H1 (cell line): ENCODE measurements around the gene CHCHD1. TPM values are rescaled to one million over a fixed set of nuclear protein-coding genes. Genes with fewer than 3 reads are reported as not detected.

Experiments used
- CTCF ChIA-PET: fragments of 300-600 bp; sonication (Branson Sonifier 250); formaldehyde crosslinking; loops from one replicate; lab custom pipeline; 2021; ENCODE audit not compliant: partially characterized antibody; lab: Charles Lee
- POLR2A ChIA-PET: fragments of 300-600 bp; sonication (Branson Sonifier 250); formaldehyde crosslinking; loops from one replicate; lab custom pipeline; 2021; ENCODE audit warnings: inconsistent platforms; ENCODE audit not compliant: partially characterized antibody; lab: Charles Lee
- DNase-seq, 2 experiments: peaks; one replicate each; pipeline versions ENCODE4 v3.0.0 to v3.0.0-alpha.2; 2010 to 2022; ENCODE audit warnings: low spot score in 2 of 2, low read depth in 1 of 2, mixed read lengths in 1 of 2
- FAIRE-seq: peaks from 2 replicates; lab custom pipeline; 2011; peaks lifted over from hg19 to GRCh38; lab: Jason Lieb, UNC
- H2AFZ ChIP-seq: 2 replicates; pipeline ENCODE4 v1.8.1; 2012; ENCODE audit warnings: low read length, inconsistent platforms
- H2AK5ac ChIP-seq: 2 replicates; pipeline ENCODE4 v1.6.1; 2013; ENCODE audit warnings: low read depth, low read length
- H2BK120ac ChIP-seq: replicated peaks from 2 replicates; pipeline ENCODE3; 2013; ENCODE audit warnings: low read depth, low read length, inconsistent platforms
- H2BK12ac ChIP-seq: 2 replicates; pipeline ENCODE4 v1.6.1; 2013; ENCODE audit warnings: low read depth, low read length
- H2BK15ac ChIP-seq: 2 replicates; pipeline ENCODE4 v1.6.1; 2013; ENCODE audit warnings: low read length
- H2BK20ac ChIP-seq: 2 replicates; pipeline ENCODE4 v1.6.1; 2013; ENCODE audit warnings: low read length
- H2BK5ac ChIP-seq: 2 replicates; pipeline ENCODE4 v1.6.1; 2013; ENCODE audit warnings: low read depth, low read length
- H3K14ac ChIP-seq: 2 replicates; pipeline ENCODE4 v1.6.1; 2013; ENCODE audit warnings: inconsistent platforms; ENCODE audit not compliant: insufficient read length
- H3K18ac ChIP-seq: 2 replicates; pipeline ENCODE4 v1.6.1; 2013; ENCODE audit warnings: low read length; ENCODE audit errors: extremely low read depth
- H3K23ac ChIP-seq: 2 replicates; pipeline ENCODE4 v1.6.1; 2013; ENCODE audit warnings: inconsistent platforms; ENCODE audit not compliant: insufficient read length
- H3K23me2 ChIP-seq: 2 replicates; pipeline ENCODE4 v1.6.1; 2013; ENCODE audit warnings: low read depth, low read length
- H3K27ac ChIP-seq: 2 replicates; pipeline ENCODE4 v1.6.1; 2011; ENCODE audit warnings: low read depth, low read length, inconsistent platforms
- H3K27me3 ChIP-seq, 4 experiments: replicated peaks in 1 of 4; 1 replicate in 1 of 4; 2 replicates in 3 of 4; pipeline versions ENCODE4 v1.6.1 to v1.8.1; 2011 to 2013; ENCODE audit warnings: low read length in 3 of 4, mild to moderate bottlenecking in 3 of 4, inconsistent platforms in 2 of 4, mixed read lengths in 2 of 4, moderate library complexity in 1 of 4; ENCODE audit not compliant: control insufficient read depth in 3 of 4, insufficient read depth in 3 of 4; ENCODE audit errors: extremely low read depth in 1 of 4
- H3K36me3 ChIP-seq, 4 experiments: 2 replicates each; pipeline versions ENCODE4 v1.6.1 to v1.8.1; 2011 to 2013; ENCODE audit warnings: mild to moderate bottlenecking in 4 of 4, low read length in 3 of 4, moderate library complexity in 2 of 4, control low read depth in 1 of 4, inconsistent platforms in 1 of 4; ENCODE audit not compliant: insufficient read depth in 4 of 4, control insufficient read depth in 2 of 4
- H3K4ac ChIP-seq: replicated peaks from 2 replicates; pipeline ENCODE3; 2013; ENCODE audit warnings: low read length, low read depth, mixed read lengths, inconsistent platforms; ENCODE audit not compliant: insufficient read length
- H3K4me1 ChIP-seq, 4 experiments: replicated peaks in 1 of 4; 1 replicate in 1 of 4; 2 replicates in 3 of 4; pipeline versions ENCODE4 v1.6.1 to v1.8.1; 2011 to 2013; ENCODE audit warnings: low read length in 3 of 4, inconsistent platforms in 2 of 4, mixed read lengths in 1 of 4; ENCODE audit not compliant: insufficient read depth in 4 of 4, control insufficient read depth in 3 of 4
- H3K4me2 ChIP-seq, 2 experiments: 2 replicates each; pipeline versions ENCODE4 v1.6.1 to v1.8.1; 2011 to 2013; ENCODE audit warnings: low read depth in 2 of 2, low read length in 2 of 2, control low read depth in 1 of 2, inconsistent platforms in 1 of 2, mild to moderate bottlenecking in 1 of 2; ENCODE audit not compliant: insufficient read depth in 1 of 2
- H3K4me3 ChIP-seq, 4 experiments: fragments of 200-600, 300-600 bp in 1 of 4; sonication (generic), shearing (Covaris generic), sonication (Bioruptor Twin) in 1 of 4; 2 replicates each; pipeline versions ENCODE4 v1.5.1 to v1.8.1; 2011 to 2016; ENCODE audit warnings: low read length in 4 of 4, low read depth in 3 of 4, control low read depth in 2 of 4, inconsistent platforms in 2 of 4, mild to moderate bottlenecking in 2 of 4, mixed read lengths in 1 of 4, moderate library complexity in 1 of 4; ENCODE audit not compliant: insufficient read depth in 2 of 4; ENCODE audit errors: extremely low read depth in 1 of 4
- H3K56ac ChIP-seq: replicated peaks from 2 replicates; pipeline ENCODE3; 2013; ENCODE audit warnings: low read depth, mild to moderate bottlenecking, mixed read lengths, low read length, inconsistent platforms; ENCODE audit not compliant: insufficient read length
- H3K79me1 ChIP-seq: 2 replicates; pipeline ENCODE4 v1.6.1; 2013; ENCODE audit warnings: low read depth, low read length, control low read depth
- H3K79me2 ChIP-seq, 2 experiments: 2 replicates each; pipeline versions ENCODE4 v1.6.1 to v1.8.1; 2012 to 2013; ENCODE audit warnings: low read length in 2 of 2, mild to moderate bottlenecking in 2 of 2, inconsistent platforms in 1 of 2; ENCODE audit not compliant: insufficient read depth in 2 of 2, control insufficient read depth in 1 of 2
- H3K9ac ChIP-seq, 4 experiments: replicated peaks in 1 of 4; 1 replicate in 1 of 4; 2 replicates in 3 of 4; pipeline versions ENCODE4 v1.6.1 to v1.8.1; 2011 to 2013; ENCODE audit warnings: low read depth in 3 of 4, low read length in 3 of 4, control low read depth in 2 of 4, mild to moderate bottlenecking in 2 of 4, moderate library complexity in 2 of 4, inconsistent platforms in 1 of 4; ENCODE audit errors: extremely low read depth in 1 of 4
- H3K9me3 ChIP-seq, 2 experiments: 2 replicates each; pipeline versions ENCODE4 v1.6.1 to v1.8.1; 2012 to 2013; ENCODE audit warnings: mild to moderate bottlenecking in 2 of 2, moderate library complexity in 2 of 2, control low read depth in 1 of 2, inconsistent platforms in 1 of 2, low read depth in 1 of 2, low read length in 1 of 2, mixed read lengths in 1 of 2; ENCODE audit not compliant: insufficient read depth in 2 of 2
- H4K20me1 ChIP-seq, 2 experiments: replicated peaks in 1 of 2; 2 replicates each; pipeline versions ENCODE3 to v1.8.1; 2011 to 2013; ENCODE audit warnings: inconsistent platforms in 2 of 2, low read length in 2 of 2, mild to moderate bottlenecking in 1 of 2; ENCODE audit not compliant: insufficient read depth in 2 of 2, control insufficient read depth in 1 of 2
- H4K5ac ChIP-seq: 2 replicates; pipeline ENCODE4 v1.6.1; 2013; ENCODE audit warnings: low read length, low read depth, mixed read lengths, inconsistent platforms; ENCODE audit not compliant: insufficient read length
- H4K8ac ChIP-seq: 2 replicates; pipeline ENCODE4 v1.8.0; 2013; ENCODE audit warnings: mild to moderate bottlenecking, moderate library complexity, low read length, inconsistent platforms; ENCODE audit not compliant: insufficient read depth; ENCODE audit errors: extremely low read depth
- H4K91ac ChIP-seq: replicated peaks from 2 replicates; pipeline ENCODE3; 2013; ENCODE audit warnings: low read length, mixed read lengths, inconsistent platforms; ENCODE audit not compliant: insufficient read length
- BACH1 ChIP-seq: IDR thresholded peaks from 2 replicates; pipeline ENCODE4 v1.6.1; 2012; ENCODE audit warnings: low read length, improper control_type of control experiment
- FOSL1 ChIP-seq: IDR thresholded peaks from 2 replicates; pipeline ENCODE4 v1.6.1; 2011; ENCODE audit warnings: mild to moderate bottlenecking, low read depth, low read length, moderate library complexity; ENCODE audit not compliant: insufficient read depth
- GTF2F1 ChIP-seq: IDR thresholded peaks from 2 replicates; pipeline ENCODE4 v1.6.1; 2012; ENCODE audit warnings: low read depth, low read length, improper control_type of control experiment, borderline replicate concordance
- JUN ChIP-seq: IDR thresholded peaks from 2 replicates; pipeline ENCODE4 v1.6.1; 2011; ENCODE audit warnings: low read depth, mild to moderate bottlenecking, improper control_type of control experiment, low read length
- JUND ChIP-seq: IDR thresholded peaks from 2 replicates; pipeline ENCODE4 v1.6.1; 2011; ENCODE audit warnings: mild to moderate bottlenecking, improper control_type of control experiment, low read length
- KDM4A ChIP-seq: IDR thresholded peaks from one replicate; pipeline ENCODE4 v1.7.1; 2012; ENCODE audit warnings: low read depth, mild to moderate bottlenecking, moderate library complexity, low read length, inconsistent platforms; ENCODE audit not compliant: severe bottlenecking
- PHF8 ChIP-seq: fragments of 200-600 bp; sonication (generic); conservative IDR thresholded peaks from 2 replicates; pipeline ENCODE4 v1.7.1; 2012; ENCODE audit warnings: low read depth, mild to moderate bottlenecking, inconsistent platforms, low read length, moderate library complexity
- POLR2A ChIP-seq, 2 experiments: IDR thresholded peaks; 1 replicate in 1 of 2; 2 replicates in 1 of 2; pipeline ENCODE4 v1.6.1; 2011; ENCODE audit warnings: low read depth in 2 of 2, low read length in 2 of 2, mild to moderate bottlenecking in 2 of 2; ENCODE audit errors: control extremely low read depth in 1 of 2
- SIN3A ChIP-seq, 2 experiments: IDR thresholded peaks in 1 of 2; conservative IDR thresholded peaks in 1 of 2; 2 replicates each; pipeline ENCODE4 v1.6.1; 2011 to 2012; ENCODE audit warnings: low read length in 2 of 2, improper control_type of control experiment in 1 of 2, low read depth in 1 of 2, mild to moderate bottlenecking in 1 of 2
- SP1 ChIP-seq: IDR thresholded peaks from 2 replicates; pipeline ENCODE4 v1.6.1; 2011; ENCODE audit warnings: low read depth, low read length
- TEAD4 ChIP-seq: IDR thresholded peaks from 2 replicates; pipeline ENCODE4 v1.6.1; 2012; ENCODE audit warnings: low read depth, low read length, inconsistent platforms, mixed read lengths
- WGBS, 2 experiments: shearing (Covaris generic) in 1 of 2; methylation state at CpG; one replicate each; pipeline versions ENCODE4 v1.1.6 to v1.1.7; 2013 to 2015; ENCODE audit warnings: low lambda C conversion rate in 2 of 2, mixed read lengths in 2 of 2, inconsistent platforms in 1 of 2, low coverage in 1 of 2, missing lambda C conversion rate in 1 of 2; ENCODE audit not compliant: insufficient replicate concordance in 2 of 2, insufficient coverage in 1 of 2, insufficient read length in 1 of 2; ENCODE audit errors: extremely low coverage in 1 of 2, missing lambda C conversion rate in 1 of 2; 5-methylcytosine and 5-hydroxymethylcytosine counted together
- polyA plus RNA-seq, 7 experiments: library from polyadenylated mRNA; depleted of rRNA in 3 of 7; stranded (reverse) in 5 of 7; unstranded in 2 of 7; fragments of >200 nt in 5 of 7; fragments of 200-250 nt in 2 of 7; gene quantifications; 1 replicate in 5 of 7; 2 replicates in 1 of 7; 4 replicates in 1 of 7; pipeline versions ENCODE4 v1.2.1 to v1.2.3, GENCODE V29; 2011 to 2013; ENCODE audit warnings: missing spikeins in 2 of 7, mixed read lengths in 2 of 7
- total RNA-seq: library from RNA; stranded (reverse); fragmentation: NEBNext Ultra II Directional; extraction: Animal tissue kit (Norgen Biotek cat#: 25700); gene quantifications from 2 replicates; pipeline ENCODE4 v1.2.1, GENCODE V29; 2021

The CHCHD1 gene
- total and polyA plus RNA-seq, 2 of the 8 experiments (the other 6 are each of a cell fraction or from before 2014, with no cell fraction given), result 44.9 to 58.1 TPM

- H3K18ac ChIP-seq, result no peak overlapping the region
- no peak overlapping the region for H3K56ac ChIP-seq
- H2BK15ac ChIP-seq, result no peak overlapping the region
- H3K79me1 ChIP-seq, result peaks cover 1% of the 10 kb centered on the region; the same call in 1 of the 2 replicates
- H4K91ac ChIP-seq, result no peak overlapping the region
- H3K4ac ChIP-seq, result no peak overlapping the region
- H3K23ac ChIP-seq, result no peak overlapping the region
- no peak overlapping the region for H2AFZ ChIP-seq
- peak overlapping the region; percentile 71 to 96 (median 90) for H3K4me3 ChIP-seq
- H3K4me1 ChIP-seq, result peaks cover 2 to 4% (median 2%) of the 10 kb centered on the region in 4 experiments; a peak in 5 of 7 replicates
- H3K4me2 ChIP-seq, result peak overlapping the region; percentile 84 to 91
- H3K9me3 ChIP-seq, result no peaks in the 10 kb centered on the region
- H2BK12ac ChIP-seq, result no peak overlapping the region
- peaks cover 9% of the 10 kb centered on the region for H3K23me2 ChIP-seq
- no peak overlapping the region for H4K5ac ChIP-seq
- peak overlapping the region; percentile 31; the same call in 1 of the 2 replicates for H4K8ac ChIP-seq
- H2BK20ac ChIP-seq, result no peak overlapping the region
- peak overlapping the region in 3 of 4 experiments; percentile 17 to 77 (median 20); a peak in 4 of 7 replicates for H3K9ac ChIP-seq
- POLR2A ChIA-PET, result interaction anchor here (0.6 to 6.3 kb wide), 9 partner anchors 8 to 322 kb away, joined by 3 to 79 read pairs (median 4); partner anchors contain the start of gene SEC24C
- peaks cover 3 to 12% of the 10 kb centered on the region in 2 experiments for H4K20me1 ChIP-seq
- H3K79me2 ChIP-seq, result peaks cover 4 to 33% of the 10 kb centered on the region in 2 experiments; a peak in 3 of 4 replicates
- TF ChIP-seq POLR2A (IDR thresholded peaks at IDR 0.05; ENCODE audit: control extremely low read depth in 1 of 2, low read depth in 2 of 2, low read length in 2 of 2) (no peak), PHF8 (0 out of 2 replicates have a peak, but pooled peaks have one; percentile 0), GTF2F1 (no peak), JUN (no peak), FOSL1 (no peak), SP1 (no peak), SIN3A (conservative IDR thresholded peaks at IDR 0.05 in 1 of 2, IDR thresholded peaks at IDR 0.05 in 1 of 2; ENCODE audit: low read depth in 1 of 2, low read length in 2 of 2) (peak; percentile 76), TEAD4 (no peak), BACH1 (0 out of 2 replicates have a peak, but pooled peaks have one; percentile 30), JUND (no peak), KDM4A (peak; percentile 21)
- DNase-seq (peak in 1 of 2 experiments; percentile 57), FAIRE-seq (no peak)
- 9% methylated on average over 30 of the region's 54 CpGs; no CpG with 5 or more reads in 1 of the 2 experiments for WGBS, 2 experiments
- CTCF ChIA-PET, result interaction anchor here (0.6 to 2.2 kb wide), 13 partner anchors 8 to 101 kb away, joined by 3 to 13 read pairs (median 4); a partner anchor contains a TSS
- H2BK120ac ChIP-seq, result no peak overlapping the region
- no peak overlapping the region for H2AK5ac ChIP-seq
- no peaks in the 10 kb centered on the region for H3K27me3 ChIP-seq
- H3K36me3 ChIP-seq, result peaks cover 0 to 7% (median 3%) of the 10 kb centered on the region in 4 experiments; a peak in 3 of 8 replicates
- no peak overlapping the region for H3K14ac ChIP-seq
- no peak overlapping the region for H3K27ac ChIP-seq
- no peak overlapping the region for H2BK5ac ChIP-seq
These were observed 4.1 kb downstream of the CHCHD1 start for GRCh38 chr10:73785721-73786511.
